Measurements from ENCODE around the gene GPS2. TPM values are rescaled to one million over a fixed set of nuclear protein-coding genes. Genes with fewer than 3 reads are reported as not detected.
A peak's percentile ranks its signal among the peaks of the same experiment; 100 is the strongest.

Gene GPS2
- total and polyA plus RNA-seq, 2 donors (not counting 1 experiment from before 2014, with no cell fraction given) = 137 to 225 TPM

DNA sequence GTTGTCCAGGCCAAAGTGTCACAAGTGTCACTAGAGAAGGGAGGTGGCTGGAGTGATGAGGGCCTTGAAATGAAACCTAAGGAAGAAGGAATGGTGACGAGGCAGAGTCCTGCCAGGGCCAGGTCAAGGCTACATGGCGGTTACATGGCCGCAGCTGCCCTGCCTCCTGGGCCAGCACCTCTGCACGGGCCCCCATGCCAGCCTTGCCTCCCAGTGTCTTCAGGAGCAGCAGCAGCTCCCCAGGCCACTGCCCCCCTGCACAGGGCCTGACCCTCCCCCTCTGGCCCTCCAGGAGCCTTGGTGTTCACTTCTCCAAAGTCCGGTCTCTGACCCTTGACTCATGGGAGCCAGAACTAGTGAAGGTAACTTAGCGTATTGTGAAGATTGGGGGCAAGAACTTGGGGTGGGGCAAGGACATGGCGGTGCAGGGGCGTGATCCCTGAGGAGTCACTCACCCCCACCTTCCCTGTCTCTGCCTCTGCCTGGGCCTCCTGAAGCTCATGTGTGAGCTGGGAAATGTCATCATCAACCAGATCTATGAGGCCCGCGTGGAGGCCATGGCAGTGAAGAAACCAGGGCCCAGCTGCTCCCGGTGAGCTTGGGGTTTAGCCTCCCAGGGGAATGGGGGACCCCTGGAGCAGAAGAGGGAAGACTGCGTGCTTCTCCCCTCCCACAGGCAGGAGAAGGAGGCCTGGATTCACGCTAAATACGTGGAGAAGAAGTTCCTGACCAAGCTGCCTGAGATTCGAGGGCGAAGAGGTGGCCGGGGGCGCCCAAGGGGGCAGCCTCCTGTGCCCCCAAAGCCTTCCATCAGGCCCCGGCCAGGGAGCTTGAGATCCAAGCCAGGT is 32.7 kb upstream of the GPS2 start:
- Histone ChIP-seq H4K20me1 (ENCODE audit: control insufficient read depth, insufficient read depth, low read length, poor library complexity, severe bottlenecking) (peaks cover 39% of the 10 kb centered on the region), H3K79me2 (ENCODE audit: control insufficient read depth, insufficient read depth, low read length) (peaks cover 24% of the 10 kb centered on the region), H3K27me3 (replicated peaks in 1 of 4; ENCODE audit: control extremely low read depth in 1 of 4, control insufficient read depth in 3 of 4, insufficient read depth in 4 of 4, low read length in 3 of 4) (no peaks in the 10 kb centered on the region), H3K9me3 (ENCODE audit: control extremely low read depth in 1 of 3, control insufficient read depth in 2 of 3, insufficient read depth in 1 of 3, low read length in 2 of 3) (no peaks in the 10 kb centered on the region), H3K4me1 (ENCODE audit: control insufficient read depth in 2 of 2, insufficient read depth in 2 of 2, low read length in 2 of 2) (peaks cover 10 to 19% of the 10 kb centered on the region in 2 donors), H2AFZ (ENCODE audit: insufficient read depth, low read depth, low read length, poor library complexity, severe bottlenecking) (no peak overlapping the region), H3K9ac (ENCODE audit: low read length) (no peak overlapping the region), H3K4me3 (ENCODE audit: control extremely low read depth in 1 of 5, extremely low read depth in 1 of 5, insufficient read depth in 1 of 5, low read depth in 2 of 5, low read length in 4 of 5) (no peak overlapping the region), H3K36me3 (replicated peaks in 1 of 2; ENCODE audit: control extremely low read depth in 1 of 2, control insufficient read depth in 1 of 2, extremely low read depth in 1 of 2, insufficient read depth in 2 of 2, low read length in 1 of 2) (peaks cover 8 to 61% of the 10 kb centered on the region in 2 experiments), H3K4me2 (replicated peaks; ENCODE audit: low read depth, low read length, poor library complexity, severe bottlenecking) (no peak overlapping the region), H3K27ac (ENCODE audit: low read length in 2 of 2) (no peak overlapping the region)
- intact Hi-C loops (cut with micrococcal nuclease) = no loop called here
- CTCF ChIA-PET = interaction anchor here (1.1 to 4.6 kb wide), 7 partner anchors 11 to 302 kb away, joined by 3 to 42 read pairs (median 7); partner anchors contain the start of genes ACAP1 and SLC2A4
- peak; percentile 13 for DNase-seq
- Mint-ChIP-seq H3K9me3 (ENCODE audit: insufficient read depth) (no peaks in the 10 kb centered on the region), H3K4me1 (peaks cover 21% of the 10 kb centered on the region), H3K4me3 (no peak overlapping the region), H3K27me3 (no peaks in the 10 kb centered on the region), H3K27ac (no peak overlapping the region)
- POLR2A ChIA-PET = interaction anchor here (0.5 to 1.3 kb wide), 4 partner anchors 11 to 178 kb away, joined by 3 to 6 read pairs (median 4); partner anchors contain the start of gene ACAP1
- WGBS (ENCODE audit: insufficient coverage) = 93% methylated on average over 16 of the region's 19 CpGs
- TF ChIP-seq, protein P1, sequence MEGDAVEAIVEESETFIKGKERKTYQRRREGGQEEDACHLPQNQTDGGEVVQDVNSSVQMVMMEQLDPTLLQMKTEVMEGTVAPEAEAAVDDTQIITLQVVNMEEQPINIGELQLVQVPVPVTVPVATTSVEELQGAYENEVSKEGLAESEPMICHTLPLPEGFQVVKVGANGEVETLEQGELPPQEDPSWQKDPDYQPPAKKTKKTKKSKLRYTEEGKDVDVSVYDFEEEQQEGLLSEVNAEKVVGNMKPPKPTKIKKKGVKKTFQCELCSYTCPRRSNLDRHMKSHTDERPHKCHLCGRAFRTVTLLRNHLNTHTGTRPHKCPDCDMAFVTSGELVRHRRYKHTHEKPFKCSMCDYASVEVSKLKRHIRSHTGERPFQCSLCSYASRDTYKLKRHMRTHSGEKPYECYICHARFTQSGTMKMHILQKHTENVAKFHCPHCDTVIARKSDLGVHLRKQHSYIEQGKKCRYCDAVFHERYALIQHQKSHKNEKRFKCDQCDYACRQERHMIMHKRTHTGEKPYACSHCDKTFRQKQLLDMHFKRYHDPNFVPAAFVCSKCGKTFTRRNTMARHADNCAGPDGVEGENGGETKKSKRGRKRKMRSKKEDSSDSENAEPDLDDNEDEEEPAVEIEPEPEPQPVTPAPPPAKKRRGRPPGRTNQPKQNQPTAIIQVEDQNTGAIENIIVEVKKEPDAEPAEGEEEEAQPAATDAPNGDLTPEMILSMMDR (IDR thresholded peaks at IDR 0.05) = no peak
- no peak for TF ChIP-seq EZH2 (IDR thresholded peaks at IDR 0.05; ENCODE audit: borderline replicate concordance, insufficient read depth, low read depth, low read length, poor library complexity, severe bottlenecking)
- no peak for ATAC-seq (ENCODE audit: low read depth)
